Fibroblast of lung (primary cell): ENCODE data around the gene TDRD9. TPM values are rescaled to one million over a fixed set of nuclear protein-coding genes. Genes with fewer than 3 reads are reported as not detected.

ENCODE experiments used
- DNase-seq, 2 donors: peaks; one replicate each; pipeline versions ENCODE4 v3.0.0 to v3.0.0-alpha.2; 2010; ENCODE audit warnings: low read depth in 2 of 2
- H2AFZ ChIP-seq: 2 replicates; pipeline ENCODE4 v1.5.1; 2012; ENCODE audit warnings: low read length, control low read depth, inconsistent platforms
- H3K27ac ChIP-seq: 2 replicates; pipeline ENCODE4 v1.5.1; 2011; ENCODE audit warnings: low read length, control low read depth; ENCODE audit not compliant: insufficient read depth
- H3K27me3 ChIP-seq: 2 replicates; pipeline ENCODE4 v1.5.1; 2011; ENCODE audit warnings: mild to moderate bottlenecking, low read length; ENCODE audit not compliant: control insufficient read depth, insufficient read depth
- H3K36me3 ChIP-seq: 2 replicates; pipeline ENCODE4 v1.5.1; 2011; ENCODE audit warnings: low read length; ENCODE audit not compliant: control insufficient read depth, insufficient read depth
- H3K4me1 ChIP-seq: 2 replicates; pipeline ENCODE4 v1.5.1; 2011; ENCODE audit warnings: low read length; ENCODE audit not compliant: control insufficient read depth, insufficient read depth; ENCODE audit errors: extremely low read depth
- H3K4me2 ChIP-seq: 2 replicates; pipeline ENCODE4 v1.5.1; 2011; ENCODE audit warnings: low read length, control low read depth; ENCODE audit not compliant: insufficient read depth; ENCODE audit errors: extremely low read depth
- H3K4me3 ChIP-seq, 4 experiments: fragments of 200-600 bp in 1 of 4; sonication (generic) in 1 of 4; replicated peaks in 1 of 4; 2 replicates each; pipeline ENCODE4 v1.5.1; 2011 to 2016; ENCODE audit warnings: low read length in 4 of 4, low read depth in 3 of 4, mild to moderate bottlenecking in 3 of 4, control low read depth in 2 of 4, inconsistent platforms in 1 of 4, mixed read lengths in 1 of 4; ENCODE audit not compliant: insufficient read depth in 1 of 4; ENCODE audit errors: control extremely low read depth in 1 of 4
- H3K79me2 ChIP-seq: 2 replicates; pipeline ENCODE4 v1.5.1; 2012; ENCODE audit warnings: mild to moderate bottlenecking, low read length, inconsistent platforms; ENCODE audit not compliant: control insufficient read depth, insufficient read depth
- H3K9ac ChIP-seq: 2 replicates; pipeline ENCODE4 v1.5.1; 2011; ENCODE audit warnings: mild to moderate bottlenecking, low read length, control low read depth; ENCODE audit not compliant: insufficient read depth
- H3K9me3 ChIP-seq: 2 replicates; pipeline ENCODE4 v1.5.1; 2012; ENCODE audit warnings: low read depth, low read length; ENCODE audit not compliant: control insufficient read depth, insufficient read depth
- H4K20me1 ChIP-seq: 2 replicates; pipeline ENCODE4 v1.5.1; 2011; ENCODE audit warnings: low read length; ENCODE audit not compliant: control insufficient read depth, insufficient read depth; ENCODE audit errors: extremely low read depth
- EZH2 ChIP-seq: IDR thresholded peaks from 2 replicates; pipeline ENCODE4 v1.5.1; 2012; ENCODE audit warnings: low read length, control low read depth, mild to moderate bottlenecking; ENCODE audit errors: missing control alignments
- polyA plus RNA-seq, 2 donors: library from polyadenylated mRNA; depleted of rRNA in 1 of 2; stranded (reverse) in 1 of 2; unstranded in 1 of 2; fragments of >200 nt; gene quantifications; 2 replicates each; pipeline ENCODE4 v1.2.1, GENCODE V29; 2011 to 2012; ENCODE audit warnings: missing spikeins in 1 of 2
- total RNA-seq: library from RNA; depleted of rRNA; stranded (reverse); fragments of >200 nt; gene quantifications from 2 replicates; pipeline ENCODE4 v1.2.1, GENCODE V29; 2014
- TF ChIP-seq, protein P1 (sequence below), 2 donors: IDR thresholded peaks in 1 of 2; conservative IDR thresholded peaks in 1 of 2; 1 replicate in 1 of 2; 2 replicates in 1 of 2; pipeline ENCODE4 v1.5.1; 2011 to 2012; ENCODE audit warnings: low read length in 2 of 2, control low read depth in 1 of 2, inconsistent platforms in 1 of 2, low read depth in 1 of 2, mild to moderate bottlenecking in 1 of 2

Gene TDRD9
- total and polyA plus RNA-seq, 2 donors (not counting 1 experiment from before 2014, with no cell fraction given), result 0.28 to 0.50 TPM

DNA sequence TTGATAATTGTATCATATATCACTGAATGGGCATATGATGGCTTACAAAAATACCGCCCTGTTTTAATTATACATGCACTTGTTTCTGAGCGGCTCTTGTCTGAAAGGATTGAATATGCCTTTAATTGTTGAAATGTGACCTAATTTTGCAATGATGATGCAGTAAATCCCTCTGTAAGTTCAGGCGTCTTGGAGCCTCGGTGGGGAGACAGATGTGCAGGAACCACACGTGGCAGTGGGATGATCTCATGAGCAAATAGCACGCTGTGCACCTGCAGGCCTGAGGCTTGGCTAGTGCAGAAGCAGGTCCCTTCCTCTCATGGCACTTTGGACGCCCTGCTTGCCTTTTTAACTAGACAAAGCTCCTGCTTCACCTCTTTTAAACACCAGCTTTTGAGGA lies 108.0 kb downstream of the TDRD9 start:
- Histone ChIP-seq H2AFZ (no peak overlapping the region), H3K27ac (no peak overlapping the region), H3K27me3 (no peaks in the 10 kb centered on the region), H4K20me1 (no peaks in the 10 kb centered on the region), H3K9ac (no peak overlapping the region), H3K36me3 (no peaks in the 10 kb centered on the region), H3K4me2 (no peak overlapping the region), H3K4me3 (no peak overlapping the region), H3K4me1 (no peaks in the 10 kb centered on the region), H3K9me3 (no peaks in the 10 kb centered on the region), H3K79me2 (no peaks in the 10 kb centered on the region)
- TF ChIP-seq EZH2, result no peak
- TF ChIP-seq, protein P1, sequence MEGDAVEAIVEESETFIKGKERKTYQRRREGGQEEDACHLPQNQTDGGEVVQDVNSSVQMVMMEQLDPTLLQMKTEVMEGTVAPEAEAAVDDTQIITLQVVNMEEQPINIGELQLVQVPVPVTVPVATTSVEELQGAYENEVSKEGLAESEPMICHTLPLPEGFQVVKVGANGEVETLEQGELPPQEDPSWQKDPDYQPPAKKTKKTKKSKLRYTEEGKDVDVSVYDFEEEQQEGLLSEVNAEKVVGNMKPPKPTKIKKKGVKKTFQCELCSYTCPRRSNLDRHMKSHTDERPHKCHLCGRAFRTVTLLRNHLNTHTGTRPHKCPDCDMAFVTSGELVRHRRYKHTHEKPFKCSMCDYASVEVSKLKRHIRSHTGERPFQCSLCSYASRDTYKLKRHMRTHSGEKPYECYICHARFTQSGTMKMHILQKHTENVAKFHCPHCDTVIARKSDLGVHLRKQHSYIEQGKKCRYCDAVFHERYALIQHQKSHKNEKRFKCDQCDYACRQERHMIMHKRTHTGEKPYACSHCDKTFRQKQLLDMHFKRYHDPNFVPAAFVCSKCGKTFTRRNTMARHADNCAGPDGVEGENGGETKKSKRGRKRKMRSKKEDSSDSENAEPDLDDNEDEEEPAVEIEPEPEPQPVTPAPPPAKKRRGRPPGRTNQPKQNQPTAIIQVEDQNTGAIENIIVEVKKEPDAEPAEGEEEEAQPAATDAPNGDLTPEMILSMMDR (conservative IDR thresholded peaks at IDR 0.05 in 1 of 2, IDR thresholded peaks at IDR 0.05 in 1 of 2; ENCODE audit: low read depth in 1 of 2, low read length in 2 of 2), result no peak
- DNase-seq, result no peak

DNA sequence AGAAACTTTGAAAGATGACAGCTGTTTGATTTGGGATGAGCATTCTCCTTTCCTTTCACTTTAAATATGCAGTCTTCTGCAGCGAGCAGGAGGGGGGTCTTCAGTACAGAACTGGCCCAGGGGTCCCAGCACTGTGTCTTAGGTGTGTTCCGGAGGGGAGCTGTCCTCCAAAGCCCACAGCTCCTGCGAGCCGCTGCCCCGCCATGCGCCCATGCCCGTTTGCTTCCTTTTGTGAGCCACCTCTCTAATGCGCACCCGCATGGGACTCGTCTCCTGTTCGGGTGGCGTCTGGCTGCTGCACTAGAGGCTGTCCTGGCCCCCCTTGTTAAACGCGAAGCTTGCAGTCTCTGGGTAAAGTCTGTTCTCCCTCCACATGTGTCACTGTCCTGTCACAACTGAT lies 108.8 kb downstream of the TDRD9 start:
- Histone ChIP-seq H3K79me2 (no peaks in the 10 kb centered on the region), H3K4me2 (no peak overlapping the region), H3K27ac (no peak overlapping the region), H3K9me3 (no peaks in the 10 kb centered on the region), H3K4me3 (no peak overlapping the region), H3K9ac (no peak overlapping the region), H3K4me1 (no peaks in the 10 kb centered on the region), H3K36me3 (no peaks in the 10 kb centered on the region), H4K20me1 (no peaks in the 10 kb centered on the region), H3K27me3 (no peaks in the 10 kb centered on the region), H2AFZ (no peak overlapping the region)
- DNase-seq, result no peak
- no peak for TF ChIP-seq EZH2
- TF ChIP-seq, protein P1 (conservative IDR thresholded peaks at IDR 0.05 in 1 of 2, IDR thresholded peaks at IDR 0.05 in 1 of 2; ENCODE audit: low read depth in 1 of 2, low read length in 2 of 2), result no peak

DNA sequence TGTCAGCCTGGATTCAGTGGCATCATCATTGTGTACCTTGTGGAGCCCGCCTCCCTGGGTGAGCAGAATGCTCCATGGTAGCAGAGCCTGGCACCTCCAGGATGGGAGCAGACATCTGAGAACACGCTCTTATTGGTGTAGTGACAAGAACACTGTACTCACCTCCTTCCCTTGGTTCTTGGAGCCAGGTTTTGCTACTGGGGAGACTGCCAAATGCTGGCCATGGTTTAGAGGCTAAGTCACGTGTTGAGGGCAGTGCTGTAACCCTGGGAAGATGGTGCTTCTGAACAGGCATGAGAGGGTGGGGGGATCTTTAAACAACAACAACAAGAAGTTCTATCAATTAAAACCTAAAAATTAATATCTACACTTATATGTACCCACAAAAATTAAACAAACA lies 109.6 kb downstream of the TDRD9 start:
- H3K27ac ChIP-seq, result no peak overlapping the region
- no peak overlapping the region for H3K4me2 ChIP-seq
- no peaks in the 10 kb centered on the region for H3K4me1 ChIP-seq
- DNase-seq, result no peak
- H3K9me3 ChIP-seq, result no peaks in the 10 kb centered on the region
- H3K9ac ChIP-seq, result no peak overlapping the region
- TF ChIP-seq, protein P1 (conservative IDR thresholded peaks at IDR 0.05 in 1 of 2, IDR thresholded peaks at IDR 0.05 in 1 of 2; ENCODE audit: low read depth in 1 of 2, low read length in 2 of 2), result no peak
- no peak for TF ChIP-seq EZH2
- no peaks in the 10 kb centered on the region for H3K79me2 ChIP-seq
- no peak overlapping the region for H2AFZ ChIP-seq
- H3K27me3 ChIP-seq, result no peaks in the 10 kb centered on the region
- no peak overlapping the region for H3K4me3 ChIP-seq
- no peaks in the 10 kb centered on the region for H3K36me3 ChIP-seq
- H4K20me1 ChIP-seq, result no peaks in the 10 kb centered on the region
